Stomach (tissue), 9 donors: ENCODE measurements around the gene PON3. TPM values are rescaled to one million over a fixed set of nuclear protein-coding genes. Genes with fewer than 3 reads are reported as not detected.

Source experiments
- DNase-seq, 2 donors: peaks; one replicate each; pipeline versions ENCODE4 v3.0.0 to v3.0.0-alpha.2; 2013 to 2019
- H3K27ac ChIP-seq, 5 donors: fragments of 200-600 bp in 4 of 5; sonication (generic) in 4 of 5; one replicate each; pipeline ENCODE4 v1.5.1; 2013 to 2019; ENCODE audit warnings: mild to moderate bottlenecking in 1 of 5, moderate library complexity in 1 of 5
- H3K27me3 ChIP-seq, 3 donors: fragments of 200-600 bp; sonication (generic); one replicate each; pipeline ENCODE4 v1.5.1; 2017 to 2019; ENCODE audit warnings: mixed run types in 1 of 3
- H3K36me3 ChIP-seq, 4 donors: fragments of 200-600 bp; sonication (generic); 1 replicate in 3 of 4; 2 replicates in 1 of 4; pipeline ENCODE4 v1.5.1; 2016 to 2019
- H3K4me1 ChIP-seq, 4 donors: fragments of 200-600 bp; sonication (generic); one replicate each; pipeline ENCODE4 v1.5.1; 2016 to 2019
- H3K4me3 ChIP-seq, 4 donors: fragments of 200-600 bp; sonication (generic) in 3 of 4; one replicate each; pipeline ENCODE4 v1.5.1; 2016 to 2019; ENCODE audit warnings: mild to moderate bottlenecking in 1 of 4
- H3K9me3 ChIP-seq, 4 donors: fragments of 200-600 bp; sonication (generic); one replicate each; pipeline ENCODE4 v1.5.1; 2016 to 2019
- CTCF ChIP-seq, 7 experiments: fragments of 450-650 bp in 4 of 7; fragments of 200-600 bp in 3 of 7; sonication (generic) in 3 of 7; IDR thresholded peaks; one replicate each; pipeline ENCODE4 v1.5.1; 2016 to 2019; ENCODE audit warnings: antibody characterized with exemption in 7 of 7, control low read depth in 2 of 7, mild to moderate bottlenecking in 1 of 7
- EP300 ChIP-seq: sonication (generic); formaldehyde crosslinking; IDR thresholded peaks from one replicate; pipeline ENCODE4 v1.6.1; 2017; ENCODE audit warnings: antibody characterized with exemption
- POLR2A ChIP-seq, 4 donors: fragments of 450-650 bp; IDR thresholded peaks; one replicate each; pipeline ENCODE4 v1.6.1; 2016; ENCODE audit warnings: antibody characterized with exemption in 4 of 4, control low read depth in 2 of 4, mild to moderate bottlenecking in 1 of 4, moderate library complexity in 1 of 4
- POLR2AphosphoS5 ChIP-seq, 3 donors: sonication (generic); formaldehyde crosslinking; IDR thresholded peaks; one replicate each; pipeline ENCODE4 v1.6.1; 2016; ENCODE audit warnings: antibody characterized with exemption in 3 of 3
- WGBS, 5 donors: extraction: QIAGEN DNeasy Blood & Tissue Kit in 3 of 5; methylation state at CpG; one replicate each; pipeline versions ENCODE4 v1.1.5 to v1.1.7; 2013 to 2018; 5-methylcytosine and 5-hydroxymethylcytosine counted together
- intact Hi-C: fragments of 100-400 bp; cut with DNase I; formaldehyde crosslinking; loops from one replicate; pipeline ENCODE4 v1.15.1; 2023; ENCODE audit warnings: low total_unique reads
- polyA plus RNA-seq, 3 donors: library from polyadenylated mRNA; stranded (reverse); fragments of 200-250 nt; gene quantifications; one replicate each; pipeline ENCODE4 v1.2.3, GENCODE V29; 2013
- total RNA-seq, 5 donors: library from RNA; depleted of rRNA; stranded (reverse); fragments of >200 nt; gene quantifications; one replicate each; pipeline versions ENCODE4 v1.1.0 to v1.2.3, GENCODE V29; 2014 to 2016
- donor health status: healthy with polysubstance abuse.
- donor health status: Bipolar disorder and iron deficiency.
- donor health status: healthy.

PON3 gene
- total and polyA plus RNA-seq, 8 donors: 1.2 to 9.4 (median 3.9) TPM; not detected in 2

- Histone ChIP-seq H3K4me1 (peaks cover 0 to 2% (median under 1%) of the 10 kb centered on the region in 4 donors), H3K27ac (no peak overlapping the region), H3K9me3 (no peaks in the 10 kb centered on the region), H3K27me3 (no peaks in the 10 kb centered on the region), H3K4me3 (no peak overlapping the region), H3K36me3 (no peaks in the 10 kb centered on the region)
- TF ChIP-seq POLR2AphosphoS5 (IDR thresholded peaks at IDR 0.05): no peak
- no peak for TF ChIP-seq EP300
- TF ChIP-seq POLR2A (IDR thresholded peaks at IDR 0.05): no peak
- no peak for TF ChIP-seq CTCF (IDR thresholded peaks at IDR 0.05)
- intact Hi-C loops: no loop called here
- peak in 1 of 2 donors; percentile 17 for DNase-seq
- WGBS, 5 donors: 68 to 89% (median 86%) methylated on average over 3 of the region's 3 CpGs
Measured at GRCh38 chr7:95440394-95441038, 44.3 kb upstream of the PON3 start.

- no peaks in the 10 kb centered on the region for H3K9me3 ChIP-seq
- DNase-seq: no peak
- TF ChIP-seq EP300: no peak
- no peak for TF ChIP-seq POLR2A (IDR thresholded peaks at IDR 0.05)
- no peaks in the 10 kb centered on the region for H3K36me3 ChIP-seq
- peaks cover 5 to 17% (median 13%) of the 10 kb centered on the region in 4 donors for H3K4me1 ChIP-seq
- intact Hi-C loops: no loop called here
- H3K4me3 ChIP-seq: no peak overlapping the region
- H3K27me3 ChIP-seq: no peaks in the 10 kb centered on the region
- 71 to 90% (median 84%) methylated on average over 4 of the region's 4 CpGs for WGBS, 5 donors
- no peak overlapping the region for H3K27ac ChIP-seq
Measured at GRCh38 chr7:95436407-95436806, 40.2 kb upstream of the PON3 start.

DNA sequence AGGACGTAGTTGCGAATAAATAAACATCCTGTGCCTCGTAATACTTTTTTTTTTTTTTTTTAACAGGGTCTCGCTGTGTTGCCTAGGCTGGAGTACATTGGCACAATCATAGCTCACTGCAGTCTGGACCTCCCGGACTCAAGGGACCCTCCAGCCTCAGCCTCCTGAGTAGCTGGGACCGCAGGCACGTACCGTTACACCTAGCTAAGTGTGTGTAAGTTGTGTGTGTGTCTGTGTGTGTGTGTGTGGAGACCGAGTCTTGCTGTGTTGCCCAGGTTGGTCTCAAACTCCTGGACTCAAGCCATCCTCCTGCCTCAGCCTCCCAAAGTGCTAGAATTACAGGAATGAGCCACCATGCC, 39.2 kb upstream of the PON3 start:
- H3K27me3 ChIP-seq: no peaks in the 10 kb centered on the region
- intact Hi-C loops: no loop called here
- H3K4me3 ChIP-seq: peak overlapping the region; percentile 64 to 82 (median 71)
- no peaks in the 10 kb centered on the region for H3K36me3 ChIP-seq
- H3K4me1 ChIP-seq: peaks cover 10 to 24% (median 16%) of the 10 kb centered on the region in 4 donors
- H3K27ac ChIP-seq: peak overlapping the region; percentile 85 to 95 (median 94)
- no peak for DNase-seq
- H3K9me3 ChIP-seq: no peaks in the 10 kb centered on the region
- TF ChIP-seq POLR2A (IDR thresholded peaks at IDR 0.05) (no peak), POLR2AphosphoS5 (IDR thresholded peaks at IDR 0.05) (no peak)
- whole genome bisulfite sequencing, 5 donors: 49 to 53% (median 51%) methylated on average over 9 of the region's 9 CpGs

DNA sequence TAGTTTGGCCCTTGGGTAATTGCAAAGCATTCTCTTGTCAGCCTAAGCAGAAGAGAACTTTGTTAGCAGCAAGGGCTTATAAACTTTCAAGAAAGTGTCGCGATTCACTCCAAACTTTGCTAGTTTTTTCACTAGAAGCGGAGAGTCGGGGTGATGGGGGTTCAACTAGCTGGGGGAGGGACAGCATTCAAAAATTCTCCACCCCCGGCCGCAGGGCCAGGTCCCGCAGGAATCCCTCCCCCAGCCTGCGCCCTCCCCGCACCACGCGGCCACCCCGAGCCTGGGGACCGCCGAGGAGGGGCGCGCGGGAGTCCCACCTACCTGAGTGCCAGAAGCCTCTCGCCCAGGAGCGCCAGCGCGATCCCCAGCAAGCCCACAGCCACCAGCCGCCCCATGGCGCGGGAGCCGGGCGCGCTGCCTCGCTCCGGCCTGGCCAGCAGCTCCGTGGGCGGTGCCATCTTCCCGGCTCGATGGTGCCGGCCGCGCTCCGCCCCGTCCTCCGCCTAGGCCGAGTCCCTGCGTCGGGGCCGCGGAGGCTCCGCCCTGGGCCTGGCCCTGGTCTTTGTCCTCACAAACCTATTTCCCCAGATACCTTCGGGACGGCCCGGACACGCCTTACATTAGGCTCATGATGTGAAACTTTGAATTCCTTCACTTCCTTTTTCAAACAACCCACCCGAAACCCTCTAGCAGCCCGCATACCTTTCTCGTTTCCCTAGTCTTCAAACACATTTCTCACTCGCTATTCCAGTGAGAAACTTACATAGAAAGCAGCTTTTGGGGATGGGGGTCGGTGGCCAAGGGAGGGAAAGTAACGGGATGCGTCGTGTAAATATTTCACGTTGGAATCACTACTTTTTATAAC, 38.6 kb upstream of the PON3 start, which contains the start of gene PON2:
Gene PON2 (minus strand): TSS at position 472 of the 865 bp plus-strand sequence. CDS start 77 bp downstream, at position 395.
- Histone ChIP-seq H3K9me3 (no peaks in the 10 kb centered on the region), H3K4me3 (peak within 1 kb of the TSS; percentile 64 to 82 (median 71)), H3K27me3 (no peaks in the 10 kb centered on the region), H3K36me3 (no peaks in the 10 kb centered on the region), H3K4me1 (peaks cover 10 to 24% (median 16%) of the 10 kb centered on the region in 4 donors), H3K27ac (peak within 1 kb of the TSS; percentile 85 to 95 (median 94))
- 0 to 1% (median 1%) methylated on average over 47 to 58 of the region's 58 CpGs for WGBS, 5 donors
- TF ChIP-seq POLR2AphosphoS5 (IDR thresholded peaks at IDR 0.05) (peak in 2 of 3 donors; percentile 45 to 61), CTCF (IDR thresholded peaks at IDR 0.05) (no peak), POLR2A (IDR thresholded peaks at IDR 0.05) (no peak), EP300 (no peak)
- intact Hi-C loops: no loop called here
- peak; percentile 81 to 95 for DNase-seq

DNA sequence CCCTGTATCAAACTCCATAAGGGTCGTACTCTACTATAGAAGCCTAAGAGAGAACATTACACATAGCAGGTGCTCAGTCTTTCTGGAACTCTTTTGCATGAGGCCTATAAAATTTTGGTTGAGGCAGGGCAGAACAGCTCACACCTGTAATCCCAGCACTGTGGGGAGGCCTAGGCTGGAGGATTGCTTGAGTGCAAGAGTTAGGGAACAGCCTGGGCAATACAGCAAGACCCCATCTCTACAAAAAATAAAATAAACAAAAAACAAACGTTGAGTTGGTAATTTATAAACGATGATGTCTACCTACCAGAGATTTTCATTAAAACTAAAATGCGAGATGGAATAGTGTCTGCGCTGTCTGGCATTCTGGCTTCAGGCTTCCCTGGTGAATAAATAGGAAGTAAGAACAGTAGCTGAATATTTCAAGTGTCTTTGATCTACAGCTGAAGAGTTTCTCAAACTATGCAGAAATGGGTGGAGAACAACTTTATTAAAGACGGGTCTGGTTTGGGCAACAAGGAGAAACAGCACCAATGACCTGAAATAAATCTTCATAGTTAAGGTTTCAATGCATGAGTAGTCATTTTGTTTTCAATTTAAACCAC, 37.9 kb upstream of the PON3 start:
- Histone ChIP-seq H3K4me3 (peak overlapping the region; percentile 64 to 82 (median 71)), H3K4me1 (peaks cover 10 to 24% (median 16%) of the 10 kb centered on the region in 4 donors), H3K36me3 (no peaks in the 10 kb centered on the region), H3K27ac (peak overlapping the region in 4 of 5 donors; percentile 85 to 95 (median 94)), H3K27me3 (no peaks in the 10 kb centered on the region), H3K9me3 (no peaks in the 10 kb centered on the region)
- 44 to 55% (median 49%) methylated on average over 6 of the region's 6 CpGs for WGBS, 5 donors
- intact Hi-C loops: no loop called here
- DNase-seq: no peak
- no peak for TF ChIP-seq POLR2AphosphoS5 (IDR thresholded peaks at IDR 0.05)
- TF ChIP-seq POLR2A (IDR thresholded peaks at IDR 0.05): no peak
